ENCODE measurements around the gene SPRED3.
"Not testable (repeated sequence)": the region's sequence is repeated elsewhere in the genome, so short reads cannot be mapped to it uniquely, and the experiment has no call there.

SPRED3 gene

GRCh38 chr19:38392707-38393308 is 4.3 kb downstream of the SPRED3 start:
- DNase-seq: no peak

- no peak for DNase-seq
Observed at GRCh38 chr19:38394488-38394887, 6.0 kb downstream of the SPRED3 start.

GRCh38 chr19:38395381-38396114 is 7.1 kb downstream of the SPRED3 start:
- DNase-seq: no peak

GRCh38 chr19:38399081-38399480 is 10.6 kb downstream of the SPRED3 start:
- DNase-seq: no peak

DNA sequence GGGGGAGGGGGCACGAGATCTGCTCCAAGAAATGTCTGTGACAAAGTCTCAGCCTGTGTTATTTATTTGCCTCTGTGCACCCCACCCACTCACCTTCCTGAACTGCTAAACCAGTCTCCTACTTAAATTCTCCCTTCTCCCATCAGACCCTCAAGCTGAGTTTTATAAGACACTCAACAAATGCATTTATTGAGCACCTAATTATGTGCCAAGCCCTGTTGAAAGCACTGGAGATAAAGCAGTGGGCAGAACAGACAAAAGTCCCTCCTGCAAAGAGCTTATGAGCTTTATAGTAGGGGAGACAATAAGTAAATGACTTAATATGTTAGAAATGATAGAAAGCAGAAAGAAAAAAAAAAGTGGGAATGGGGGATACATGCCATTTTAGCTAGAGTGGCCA is 11.0 kb downstream of the SPRED3 start:
- no peak for DNase-seq

GRCh38 chr19:38400361-38400760 is 11.9 kb downstream of the SPRED3 start:
- no peak for DNase-seq

- DNase-seq: no peak
Observed at GRCh38 chr19:38401148-38401547, 12.7 kb downstream of the SPRED3 start.

GRCh38 chr19:38402623-38402966 is 14.1 kb downstream of the SPRED3 start:
- no peak for DNase-seq

DNA sequence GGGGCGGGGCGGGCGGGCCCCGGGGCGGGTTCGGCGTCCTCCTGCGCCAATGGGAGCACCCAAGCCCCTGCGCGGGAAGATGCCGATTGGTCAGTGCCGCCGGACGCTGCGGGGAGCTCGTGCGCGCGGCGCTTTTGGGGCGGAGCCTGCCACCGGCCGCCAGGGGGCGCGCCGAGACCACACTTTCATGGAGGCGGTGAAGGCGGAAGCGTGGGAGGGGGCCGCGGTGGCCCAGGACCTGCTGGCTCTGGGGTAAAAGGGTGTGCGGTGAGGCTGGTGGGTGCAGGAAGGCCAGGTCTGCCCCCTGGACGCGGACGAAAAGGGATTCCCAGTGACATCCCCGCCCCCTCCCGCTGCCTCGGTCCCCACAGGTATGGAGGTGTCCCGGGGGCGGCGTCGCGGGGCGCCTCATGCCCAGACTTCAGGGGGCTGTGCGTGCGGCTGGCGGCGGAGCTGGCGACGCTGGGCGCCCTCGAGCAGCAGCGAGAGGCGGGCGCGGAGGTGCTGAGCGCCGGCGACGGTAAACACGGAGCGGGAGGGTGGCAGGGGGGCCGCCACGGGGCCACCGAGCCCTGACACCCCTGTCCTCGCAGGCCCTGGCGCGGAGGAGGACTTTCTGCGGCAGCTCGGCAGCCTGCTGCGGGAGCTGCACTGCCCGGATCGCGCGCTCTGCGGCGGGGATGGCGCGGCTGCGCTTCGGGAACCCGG is 14.6 kb downstream of the SPRED3 start, which contains the start of gene FAM98C:
TSS of gene FAM98C (plus strand) at position 127 of the 708 bp plus-strand sequence. CDS start at position 188, 61 bp downstream.
- peak; percentile 86 for DNase-seq

DNA sequence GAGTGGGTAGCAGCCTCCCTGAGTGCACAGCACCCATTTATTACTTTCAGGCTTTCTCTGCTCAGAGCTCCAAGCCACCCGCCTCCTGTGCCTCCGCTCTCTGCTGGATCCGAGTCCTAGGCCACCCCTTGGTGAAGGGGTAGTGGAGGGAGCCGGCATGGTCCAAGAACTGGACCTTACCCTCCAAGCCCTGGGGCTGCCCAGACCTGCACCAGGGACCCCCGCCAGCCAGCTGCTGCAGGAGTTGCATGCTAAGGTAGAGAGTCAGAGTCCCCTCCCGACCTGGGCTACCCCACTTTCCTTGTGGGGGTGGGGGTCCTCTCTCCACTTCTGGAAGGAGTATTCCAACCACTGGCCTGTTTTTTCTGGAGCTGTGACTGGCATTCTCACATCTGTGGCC is 16.4 kb downstream of the SPRED3 start:
- DNase-seq: no peak

- no peak for DNase-seq
Observed at GRCh38 chr19:38405276-38405675, 16.8 kb downstream of the SPRED3 start.

- no peak for DNase-seq
Observed at GRCh38 chr19:38409631-38410133, 21.2 kb downstream of the SPRED3 start.

GRCh38 chr19:38410407-38410806 is 21.9 kb downstream of the SPRED3 start:
- DNase-seq: not testable (repeated sequence)

- DNase-seq: no peak
Observed at GRCh38 chr19:38411041-38411712, 22.7 kb downstream of the SPRED3 start.

GRCh38 chr19:38411898-38412297 is 23.4 kb downstream of the SPRED3 start:
- not testable (repeated sequence) for DNase-seq

DNA sequence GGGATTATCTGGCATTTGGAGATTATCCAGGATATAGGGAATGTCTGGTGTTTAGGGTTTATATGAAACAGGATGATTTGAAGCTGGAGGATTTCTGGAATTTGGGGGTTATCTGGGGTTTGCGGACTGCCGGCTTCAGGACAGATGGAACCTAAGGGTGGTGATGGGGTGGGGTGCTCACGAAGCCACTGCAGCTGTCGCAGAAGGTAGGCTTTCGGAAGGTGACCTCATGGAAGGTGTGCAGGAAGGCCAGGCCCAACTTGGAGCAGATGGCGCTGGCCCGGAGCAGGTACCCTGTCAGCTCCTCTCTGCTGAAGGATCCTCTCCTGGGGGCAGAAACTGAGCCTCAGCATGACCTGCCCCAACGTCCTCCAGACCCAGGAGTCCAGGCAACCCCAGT is 24.0 kb downstream of the SPRED3 start:
- no peak for DNase-seq

DNA sequence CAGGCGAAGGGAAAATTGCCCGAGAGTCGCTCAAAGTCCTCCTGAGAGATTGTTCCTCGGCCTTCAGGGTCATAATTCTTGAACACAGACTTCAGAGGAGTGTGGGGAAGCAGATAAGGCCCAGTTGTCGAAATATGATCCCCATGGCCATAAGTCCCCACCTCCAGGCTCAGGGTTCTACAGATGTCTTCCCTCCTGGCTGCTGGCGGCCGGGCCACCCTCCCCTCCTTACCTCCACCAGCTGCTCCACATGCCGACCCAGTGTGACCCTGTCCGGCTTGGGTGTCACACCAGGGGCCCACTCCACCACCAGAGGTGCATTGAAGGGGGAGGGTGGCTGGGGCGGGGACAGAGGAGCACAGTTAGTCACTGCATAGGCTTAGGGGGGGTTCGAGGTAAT is 24.5 kb downstream of the SPRED3 start:
- no peak for DNase-seq

DNA sequence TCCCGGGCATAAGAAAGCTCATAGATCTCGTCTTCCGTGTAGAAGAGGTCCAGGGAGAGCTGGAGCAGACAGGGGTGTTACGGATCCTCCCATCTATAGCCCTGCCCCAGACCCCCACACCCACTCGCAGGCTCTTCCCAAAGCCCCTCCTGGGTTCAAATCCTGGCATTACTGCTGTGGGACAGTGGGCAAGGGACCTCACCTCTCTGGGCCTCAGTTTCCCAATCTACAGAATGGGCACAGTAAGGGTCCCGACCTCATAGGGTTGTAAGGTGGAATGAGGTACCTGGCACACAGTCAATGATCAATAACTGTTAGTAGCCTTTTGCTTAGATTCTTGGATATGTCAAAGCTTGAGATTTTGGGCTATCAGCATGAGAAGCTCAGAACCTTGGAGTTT is 24.9 kb downstream of the SPRED3 start:
- DNase-seq: no peak

GRCh38 chr19:38417146-38417543 is 28.6 kb downstream of the SPRED3 start:
- DNase-seq: no peak

GRCh38 chr19:38417544-38418506 is 29.3 kb downstream of the SPRED3 start:
- DNase-seq: no peak

- DNase-seq: no peak
Observed at GRCh38 chr19:38420935-38421334, 32.4 kb downstream of the SPRED3 start.

DNA sequence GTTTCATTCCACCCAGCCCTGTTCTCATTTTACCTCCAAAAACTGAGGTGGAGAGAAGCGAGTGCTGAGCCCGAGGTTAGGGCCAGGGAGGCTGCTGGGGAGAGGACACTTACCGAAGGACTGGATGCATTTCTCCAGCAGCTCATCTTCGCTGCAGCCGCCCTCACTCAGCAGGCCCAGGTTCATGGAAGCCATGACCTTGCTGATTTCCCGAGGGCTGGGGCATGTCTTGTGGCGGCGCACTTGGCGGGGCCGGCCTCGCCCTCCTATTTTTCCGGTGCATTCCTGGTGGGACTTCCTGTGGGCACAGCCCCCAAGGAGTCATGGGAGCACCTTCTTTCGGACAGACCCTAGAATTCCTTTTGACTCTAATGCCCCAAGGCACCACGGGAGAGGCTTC is 33.4 kb downstream of the SPRED3 start:
- no peak for DNase-seq

All from NCI-H1048 (cell line).